Stimulated activated CD4-positive, alpha-beta T cell treated with anti-CD3 and anti-CD28 coated beads, Interleukin-1b, Interleukin-23, amount 100 ng/mL, for 48 hours (primary cell): Measurements from ENCODE around the gene ANGPTL2.

Source experiments
- DNase-seq: peaks from one replicate; pipeline ENCODE4 v3.0.0-alpha.2; 2020

The ANGPTL2 gene

DNA sequence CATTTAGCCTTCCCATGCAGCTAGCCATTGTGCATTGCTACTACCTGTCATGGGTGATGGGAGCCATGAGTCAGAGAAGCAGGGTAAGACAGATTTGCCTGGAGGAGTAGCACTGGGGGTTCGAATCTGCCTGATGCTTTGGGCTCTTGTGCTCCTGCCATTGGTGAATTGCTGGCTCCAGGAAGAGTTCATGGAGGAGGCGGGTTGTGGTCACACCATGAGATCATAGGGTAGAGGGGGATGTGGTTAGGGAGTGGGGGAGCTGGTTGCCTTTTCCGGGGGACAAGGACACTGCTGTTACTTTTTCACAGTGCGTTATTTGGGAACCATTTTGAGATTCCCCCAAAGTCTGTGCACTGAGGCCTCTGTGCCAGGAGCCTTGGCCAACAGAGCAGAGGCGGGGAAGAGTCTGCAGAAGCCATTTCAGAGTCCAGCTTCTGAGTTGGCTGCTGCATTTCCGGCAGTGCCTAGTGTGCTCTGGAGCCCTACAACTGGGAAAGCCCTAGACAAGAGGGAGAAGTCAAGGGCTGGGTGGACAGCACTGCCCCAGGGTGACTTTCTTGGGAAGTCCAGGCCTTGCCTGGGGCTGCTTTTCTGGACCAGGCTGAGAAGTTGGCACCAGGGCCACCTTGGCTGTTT, 6.2 kb downstream of the ANGPTL2 start:
- no peak for DNase-seq

DNA sequence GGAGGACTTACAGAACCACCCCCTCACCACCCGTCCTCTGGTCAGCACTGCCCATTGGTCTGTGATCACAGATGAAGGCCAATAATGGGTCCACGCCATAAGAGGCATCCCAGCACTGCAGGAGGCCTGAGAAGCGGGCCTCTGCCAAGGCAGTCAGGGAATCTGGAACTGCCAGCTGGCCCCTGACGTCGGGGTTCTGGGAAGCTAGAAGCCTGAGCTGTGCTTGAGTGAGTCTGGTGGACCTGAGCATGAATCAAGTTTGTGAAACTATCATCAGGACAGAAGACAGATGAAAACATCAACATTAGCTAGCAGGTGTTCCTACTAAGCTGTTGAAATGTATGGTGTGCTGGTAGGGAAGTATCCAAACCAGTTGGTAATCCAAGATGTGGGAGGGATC, 7.8 kb downstream of the ANGPTL2 start:
- no peak for DNase-seq

GRCh38 chr9:127113191-127113972, 9.1 kb downstream of the ANGPTL2 start:
- DNase-seq: no peak

DNA sequence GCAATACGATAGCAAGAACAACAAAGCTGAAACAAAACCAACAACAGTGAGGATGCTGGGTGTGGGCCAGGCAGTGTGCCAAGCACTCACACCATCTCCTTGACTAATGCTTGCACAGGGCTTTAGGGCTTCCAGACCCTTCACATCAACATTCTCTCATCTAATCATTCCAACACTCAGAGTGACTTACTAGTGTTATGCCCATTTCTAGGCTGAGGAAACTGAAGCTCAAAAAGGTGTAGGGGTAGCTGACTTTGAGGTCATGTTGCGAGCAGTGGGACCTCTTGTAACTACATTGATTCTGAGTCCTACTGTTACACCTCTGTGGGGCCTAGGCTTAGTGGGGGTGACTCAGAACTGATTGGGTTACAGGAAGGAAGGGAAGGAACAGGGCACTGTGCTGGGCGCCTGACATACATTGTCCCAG, 9.7 kb downstream of the ANGPTL2 start:
- no peak for DNase-seq

GRCh38 chr9:127112056-127112455, 10.4 kb downstream of the ANGPTL2 start:
- DNase-seq: no peak

GRCh38 chr9:127109212-127109711, 13.2 kb downstream of the ANGPTL2 start:
- DNase-seq: no peak

GRCh38 chr9:127107929-127108876, 14.2 kb downstream of the ANGPTL2 start:
- DNase-seq: no peak

DNA sequence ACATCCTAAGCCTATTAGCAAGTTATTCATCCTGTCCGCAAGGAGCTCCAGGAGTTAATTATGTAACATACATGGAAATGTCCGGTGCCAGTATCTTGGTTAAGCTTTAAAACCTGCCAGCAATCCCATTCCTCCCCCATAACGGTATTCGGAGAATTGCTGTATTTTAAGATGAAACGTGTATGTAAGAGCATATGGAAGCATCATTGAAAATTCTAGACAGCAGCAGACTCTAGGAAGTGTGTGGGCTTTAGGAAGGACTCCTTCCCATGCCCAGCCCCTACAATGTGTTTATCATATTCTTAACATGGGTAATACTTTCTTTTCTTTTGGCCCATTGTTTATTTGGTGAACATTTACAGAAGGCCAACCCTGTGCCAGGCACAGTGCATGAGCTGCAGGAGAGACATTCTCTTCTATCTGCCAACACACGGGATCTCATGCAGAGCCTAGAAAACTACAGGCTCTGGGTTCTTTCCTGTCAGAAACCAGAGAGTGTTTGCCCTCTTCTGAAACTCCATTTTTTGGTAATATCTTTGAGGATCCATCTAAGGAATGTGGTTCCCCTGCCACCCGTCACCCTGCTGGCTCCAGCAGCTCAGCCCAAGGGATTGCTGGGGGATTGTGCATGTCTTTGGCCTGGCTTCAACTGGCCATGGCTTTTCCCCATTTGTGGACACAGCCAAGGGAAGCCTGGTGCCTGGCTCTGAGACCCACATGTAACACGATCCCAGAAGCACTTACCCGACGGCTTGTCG, 15.1 kb downstream of the ANGPTL2 start:
- DNase-seq: no peak

DNA sequence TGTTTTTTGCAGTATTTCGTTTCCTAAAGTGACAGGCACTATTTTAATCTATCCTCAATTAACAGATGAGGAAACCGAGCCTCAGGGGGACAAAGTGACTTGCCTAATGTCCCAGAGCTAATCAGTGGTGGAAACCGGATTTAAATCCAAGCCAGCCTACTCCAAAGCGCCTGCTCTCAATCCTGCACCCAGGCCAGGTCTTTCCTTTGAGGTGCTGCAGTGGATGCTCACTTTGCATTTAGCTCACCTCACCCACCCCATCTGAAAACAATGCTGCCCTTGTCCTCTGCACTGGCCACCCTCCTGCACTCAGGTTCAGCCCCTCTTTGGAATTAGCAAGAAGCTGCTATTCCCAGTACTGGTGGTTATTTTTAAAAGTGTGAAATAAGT, 16.0 kb downstream of the ANGPTL2 start:
- no peak for DNase-seq

DNA sequence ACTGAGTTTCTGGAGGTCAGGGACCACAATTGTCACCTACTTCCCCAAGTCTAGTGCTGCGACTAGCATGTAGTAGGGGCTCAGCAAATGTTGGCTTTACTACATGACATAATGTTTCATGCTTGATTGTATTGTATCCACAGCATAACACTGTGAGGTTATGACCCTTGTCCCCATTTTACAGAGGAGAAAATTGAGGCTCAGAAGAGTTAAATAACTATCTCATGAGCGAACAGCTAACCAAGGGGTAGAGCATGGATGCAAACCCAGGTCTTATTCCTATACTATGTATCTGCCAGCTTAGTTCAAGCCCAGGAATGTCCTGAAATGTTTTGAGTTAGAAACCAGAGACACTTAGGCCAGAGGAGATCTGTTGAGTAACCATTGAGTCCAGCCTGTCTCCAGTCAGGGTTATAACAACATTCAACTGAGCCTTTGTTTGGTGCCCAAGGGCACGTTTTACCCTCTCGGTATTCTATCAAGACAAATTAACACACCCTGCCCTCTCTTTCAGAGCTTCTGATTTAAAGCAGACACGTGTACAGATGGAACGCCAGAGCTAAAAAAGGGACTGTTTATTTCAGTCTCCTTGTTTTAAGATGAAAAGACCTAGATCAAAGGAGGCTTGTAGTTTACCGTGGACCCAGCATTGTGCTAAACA, 16.5 kb downstream of the ANGPTL2 start:
- no peak for DNase-seq

DNA sequence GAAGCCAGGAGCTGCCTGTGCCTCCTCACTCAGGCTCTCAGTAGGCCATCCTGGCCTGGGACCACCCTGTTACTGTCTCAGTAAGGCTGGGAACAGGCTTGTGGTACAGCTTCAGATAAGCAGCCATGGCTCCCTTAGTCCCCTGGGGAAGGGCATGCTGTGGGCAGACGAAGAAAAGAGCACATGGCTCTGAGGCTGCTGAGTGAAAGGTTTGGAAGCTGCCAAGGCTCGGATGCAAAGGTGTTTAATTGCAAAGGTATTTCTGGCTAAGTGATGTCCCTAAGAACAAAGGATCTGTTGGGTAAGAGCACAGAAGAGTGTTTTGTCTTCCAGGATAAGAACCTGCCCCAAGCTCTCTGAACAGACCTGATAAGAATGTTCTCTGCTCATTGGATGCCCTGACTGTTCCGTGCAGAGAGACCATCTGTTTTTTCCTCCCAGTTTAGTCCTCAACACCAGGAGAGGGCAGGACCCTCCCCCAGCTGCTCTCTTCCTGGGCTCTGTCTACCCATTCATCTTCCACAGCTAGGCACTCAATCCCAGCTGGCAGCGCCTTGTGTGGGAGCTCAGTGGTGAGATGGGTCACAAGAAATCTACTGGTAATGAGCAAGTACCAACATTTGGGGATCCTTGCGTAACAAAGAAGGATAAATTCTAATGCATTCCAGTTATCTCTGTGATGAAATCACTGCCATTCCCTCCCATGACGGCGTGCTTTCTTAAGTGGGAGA, 17.7 kb downstream of the ANGPTL2 start:
- no peak for DNase-seq

DNA sequence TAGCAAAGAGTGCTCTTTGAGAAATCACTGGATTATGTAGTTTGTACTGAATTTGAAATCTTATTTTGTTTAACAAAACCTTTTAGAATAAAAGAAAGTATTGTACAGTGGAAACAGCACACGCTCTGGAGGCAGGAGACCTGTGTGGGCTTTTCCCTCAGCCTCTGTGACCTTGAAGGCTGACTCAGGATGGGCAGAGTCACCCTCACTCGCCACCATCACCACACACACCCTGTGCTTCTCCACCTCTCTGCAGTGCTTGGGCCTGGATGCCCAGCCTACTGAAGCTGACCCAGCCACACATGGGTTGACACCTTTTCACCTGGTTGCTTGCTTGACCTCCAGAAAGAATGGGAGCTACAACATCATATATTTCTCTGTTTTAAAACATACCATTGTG, 19.6 kb downstream of the ANGPTL2 start:
- no peak for DNase-seq

- DNase-seq: no peak
Observed at GRCh38 chr9:127102176-127102575, 20.3 kb downstream of the ANGPTL2 start.

- no peak for DNase-seq
Observed at GRCh38 chr9:127099664-127100063, 22.8 kb downstream of the ANGPTL2 start.

GRCh38 chr9:127098916-127099553, 23.4 kb downstream of the ANGPTL2 start:
- no peak for DNase-seq

DNA sequence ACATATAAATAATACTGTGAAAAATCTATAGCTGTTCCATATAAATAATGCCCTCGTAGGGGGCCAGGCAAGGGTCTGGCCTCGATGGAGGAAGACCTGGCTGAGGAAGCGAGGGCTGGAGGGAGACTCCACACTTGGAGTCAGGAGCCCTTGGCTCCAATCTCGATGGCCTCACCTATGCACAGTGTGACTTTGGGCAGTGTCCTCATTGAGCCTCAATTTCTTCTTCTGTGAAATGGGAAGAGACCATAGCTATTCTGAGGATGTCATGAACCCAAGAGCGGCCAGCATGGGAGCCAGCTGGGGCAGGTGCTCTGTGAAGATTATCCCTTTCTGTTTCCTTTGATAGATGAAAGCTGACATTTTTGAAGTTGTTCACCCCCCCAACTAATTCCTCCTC, 24.8 kb downstream of the ANGPTL2 start:
- DNase-seq: no peak

DNA sequence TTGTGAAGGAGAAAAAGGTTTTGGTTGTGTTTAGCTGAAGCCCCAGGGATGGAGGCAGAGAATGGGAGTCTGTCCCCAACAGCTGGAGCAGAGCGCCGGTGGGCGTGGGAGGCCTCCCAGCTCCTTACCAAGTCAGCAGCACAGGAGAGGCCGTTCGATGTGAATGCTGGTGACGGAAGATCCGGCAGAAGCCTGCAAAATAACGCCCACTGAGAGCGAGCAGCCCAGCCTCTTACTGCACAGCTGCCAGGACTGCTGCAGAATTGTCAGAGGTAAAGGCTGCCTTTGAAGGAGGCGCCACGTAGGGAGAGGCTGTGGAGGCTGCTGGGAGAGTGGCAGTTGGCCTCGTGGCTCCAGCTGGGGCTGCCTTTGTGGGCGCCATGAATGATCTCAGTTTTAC, 26.2 kb downstream of the ANGPTL2 start:
- no peak for DNase-seq

DNA sequence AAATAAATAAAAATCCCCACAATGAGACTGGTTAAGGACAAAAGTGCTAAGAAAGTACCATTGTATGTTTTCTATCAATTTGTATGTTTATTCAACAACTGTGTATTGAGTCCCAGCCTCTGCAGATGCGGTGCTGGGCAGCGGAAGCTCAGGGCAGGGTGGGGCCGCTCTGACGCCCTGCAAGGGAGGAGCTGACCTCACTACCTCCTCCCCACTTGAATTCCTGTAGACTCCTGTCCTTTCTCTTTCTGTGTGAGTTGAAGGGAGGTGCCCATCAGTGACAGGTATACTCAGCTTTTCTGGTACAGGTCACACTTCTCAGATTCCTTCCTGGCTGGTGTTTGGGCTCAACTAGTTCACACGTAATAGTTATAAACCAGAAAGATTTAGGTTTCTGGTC, 27.0 kb downstream of the ANGPTL2 start:
- DNase-seq: no peak

DNA sequence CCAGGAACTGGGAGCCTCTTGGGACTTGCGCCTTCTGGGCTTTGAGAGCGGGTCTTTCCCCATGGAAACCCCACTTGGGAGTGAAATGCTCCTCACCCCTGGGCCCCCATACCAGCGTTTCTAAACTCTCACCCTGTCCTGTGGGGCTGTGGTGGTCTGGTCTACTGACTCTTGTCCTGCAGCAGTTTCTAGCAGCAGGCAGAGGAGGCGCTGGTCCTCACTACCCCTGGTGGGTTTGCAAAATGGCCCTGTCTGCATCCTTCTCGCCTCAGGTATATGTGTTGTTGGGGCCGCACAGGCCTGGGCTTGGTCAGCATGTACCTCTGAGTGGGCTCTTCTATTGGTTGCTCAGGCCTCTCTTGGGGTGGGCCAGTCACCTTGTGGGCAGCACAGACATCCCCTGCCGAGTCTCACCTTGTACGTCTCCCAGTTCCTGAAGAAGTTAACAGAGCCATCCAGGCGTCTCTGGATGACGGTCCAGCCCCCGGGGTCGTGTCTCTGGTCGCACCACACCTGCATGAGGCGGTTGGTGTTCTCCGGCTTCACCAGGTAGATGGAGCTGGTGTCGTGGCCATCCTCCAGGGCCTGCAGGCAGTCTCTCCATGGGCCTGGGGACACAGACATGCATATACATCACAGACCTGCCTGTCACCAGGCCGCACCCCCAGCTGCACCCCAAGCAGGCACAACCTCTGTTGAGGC, 29.0 kb downstream of the ANGPTL2 start:
- no peak for DNase-seq

- DNase-seq: no peak
Observed at GRCh38 chr9:127092041-127092608, 30.3 kb downstream of the ANGPTL2 start.
